Tracheal epithelial cell (primary cell): ENCODE data around the gene GSC. TPM values are rescaled to one million over a fixed set of nuclear protein-coding genes. Genes with fewer than 3 reads are reported as not detected.

Source experiments
- total RNA-seq: library from RNA; depleted of rRNA; stranded (reverse); fragments of >200 nt; gene quantifications from 2 replicates; pipeline ENCODE4 v1.2.1, GENCODE V29; 2014

The GSC gene
- not detected in 2 replicates for total RNA-seq

GRCh38 chr14:94769391-94770250 lies at the start of gene GSC:
Gene GSC (minus strand): TSS chr14:94770113. CDS start chr14:94770015, 98 bp downstream.

Other genes starting within 250 kb of the GSC start
- gene SERPINA4, start 208.7 kb downstream of the GSC start, total RNA-seq, result 0.24 TPM in 1 of 2 replicates, not detected in the other
- gene SERPINA5, start 188.7 kb downstream of the GSC start, total RNA-seq, result not detected in 2 replicates
- 9.4 and 11.1 TPM in 2 replicates for gene SERPINA3, start 157.7 kb downstream of the GSC start, total RNA-seq